GM18499 (cell line): ENCODE measurements around the gene PDE9A.
"Not testable (repeated sequence)": the region's sequence is repeated elsewhere in the genome, so short reads cannot be mapped to it uniquely, and the experiment has no call there.

ENCODE experiments used
- ATAC-seq: cut with Tn5 transposase; IDR thresholded peaks from one replicate; pipeline ENCODE4 v1.9.1; 2021; ENCODE audit warnings: moderate number of reproducible peaks; ENCODE audit not compliant: insufficient read depth, unreplicated experiment

Gene PDE9A

GRCh38 chr21:42653231-42654061, at the start of gene PDE9A:
Gene PDE9A, plus strand, starts transcription at chr21:42653621. Its CDS starts 194 bp downstream, at chr21:42653815.
- no peak for ATAC-seq

DNA sequence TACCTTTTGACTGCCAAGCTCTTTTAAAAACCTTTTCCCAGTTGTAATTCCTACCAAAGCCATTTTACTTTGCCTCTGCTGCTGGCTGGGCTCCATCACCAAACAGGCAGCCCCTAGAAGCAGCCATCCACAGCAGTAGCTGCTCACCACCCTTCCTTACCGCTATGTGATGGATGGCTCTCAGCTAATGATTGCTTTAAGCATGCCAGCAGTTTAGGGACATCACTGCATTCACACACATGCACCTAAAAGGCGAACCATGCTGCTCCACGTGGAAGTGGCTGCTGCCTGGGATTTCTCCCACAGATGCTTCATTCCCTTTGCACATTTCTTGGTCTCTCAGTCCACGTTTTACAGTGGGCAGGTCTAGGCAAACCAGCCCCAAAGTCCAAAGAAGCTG, 46.3 kb upstream of the PDE9A start:
- ATAC-seq, result no peak

DNA sequence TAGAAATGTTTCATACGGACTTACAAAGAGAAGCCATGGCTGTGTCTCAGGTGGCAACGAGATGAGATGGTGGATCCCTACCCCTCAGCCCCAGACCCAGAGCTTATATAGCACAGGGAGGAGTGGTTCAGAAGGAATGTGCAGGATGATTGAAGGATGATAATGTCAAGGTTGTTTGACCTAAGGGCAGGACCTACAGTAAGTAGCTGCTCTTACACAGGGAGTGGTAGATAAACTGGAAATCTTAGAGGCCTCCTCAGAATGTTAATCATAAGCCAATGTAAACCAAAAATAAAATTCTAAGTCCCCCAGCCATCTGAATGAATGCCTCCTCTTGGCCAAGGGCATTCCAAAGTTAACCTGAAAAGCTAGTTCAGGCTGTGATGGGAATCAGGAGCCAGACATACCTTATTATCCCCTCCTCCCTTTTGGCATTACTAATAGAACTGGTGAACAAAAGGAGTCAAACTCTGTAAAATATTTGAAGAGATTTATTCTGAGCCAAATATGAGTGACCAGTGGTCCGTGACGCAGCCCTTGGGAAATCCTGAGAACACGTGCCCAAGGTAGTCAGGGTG, 45.8 kb upstream of the PDE9A start:
- no peak for ATAC-seq

DNA sequence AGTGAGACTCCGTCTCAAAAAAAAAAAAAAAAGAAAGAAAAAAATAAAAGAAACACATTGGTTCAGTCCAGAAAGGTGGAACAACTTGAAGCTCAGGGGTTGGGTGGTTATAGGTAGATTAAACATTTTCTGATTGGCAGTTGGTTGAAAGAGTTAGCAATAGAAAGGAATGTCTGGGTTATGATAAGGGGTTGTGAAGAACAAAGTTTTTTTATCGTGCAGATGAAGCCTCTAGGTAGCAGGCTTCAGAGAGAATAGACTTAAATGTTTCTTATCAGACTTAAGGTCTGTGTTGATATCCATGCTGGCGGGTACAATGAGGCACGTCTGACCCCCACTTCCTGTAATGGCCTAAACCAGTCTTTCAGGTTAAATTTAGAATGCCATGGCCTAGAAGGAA, 45.0 kb upstream of the PDE9A start:
- ATAC-seq, result no peak

DNA sequence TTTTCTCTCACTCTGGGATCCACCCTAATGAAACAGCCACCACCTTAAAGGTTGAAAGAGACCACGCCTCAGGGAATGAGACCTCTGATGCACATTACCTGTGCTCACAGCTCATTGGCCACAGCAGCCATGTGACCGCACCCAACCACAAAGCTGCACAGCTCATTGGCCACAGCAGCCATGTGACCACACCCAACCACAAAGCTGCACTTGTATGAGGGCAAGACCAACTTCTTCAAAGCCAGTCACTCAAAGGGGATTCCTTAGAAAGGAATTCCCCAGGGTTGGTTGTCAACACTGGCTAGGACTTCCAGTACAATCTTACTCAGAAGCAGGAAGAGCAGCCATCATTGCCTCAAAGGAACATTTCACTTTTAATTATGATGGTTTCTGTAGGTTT, 43.6 kb upstream of the PDE9A start:
- ATAC-seq, result no peak

GRCh38 chr21:42611852-42612251, 41.6 kb upstream of the PDE9A start:
- no peak for ATAC-seq

DNA sequence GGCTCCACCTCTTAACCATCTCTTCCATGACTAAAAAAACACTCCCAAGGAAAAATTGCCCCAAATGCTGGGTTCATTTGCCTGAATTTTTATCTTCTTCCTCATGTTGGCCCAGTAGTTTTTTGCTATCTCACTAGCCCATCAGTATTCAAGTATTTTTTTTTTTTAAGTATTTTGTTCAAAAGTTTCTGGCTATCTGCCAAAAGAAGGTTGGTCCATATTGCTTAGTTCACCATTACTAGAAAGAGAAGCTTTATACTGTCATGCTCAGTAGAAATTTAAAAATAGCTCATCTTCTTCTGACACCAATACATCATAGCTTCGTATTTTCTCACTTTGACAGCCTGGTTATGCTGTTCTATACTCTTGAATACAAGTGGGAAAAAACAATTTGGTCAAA, 41.0 kb upstream of the PDE9A start:
- no peak for ATAC-seq

- ATAC-seq, result no peak
Measured at GRCh38 chr21:42613756-42614155, 39.7 kb upstream of the PDE9A start.

- ATAC-seq, result no peak
Measured at GRCh38 chr21:42614396-42614795, 39.0 kb upstream of the PDE9A start.

GRCh38 chr21:42614811-42615351, 38.5 kb upstream of the PDE9A start:
- ATAC-seq, result no peak

GRCh38 chr21:42615377-42615776, 38.0 kb upstream of the PDE9A start:
- ATAC-seq, result not testable (repeated sequence)

DNA sequence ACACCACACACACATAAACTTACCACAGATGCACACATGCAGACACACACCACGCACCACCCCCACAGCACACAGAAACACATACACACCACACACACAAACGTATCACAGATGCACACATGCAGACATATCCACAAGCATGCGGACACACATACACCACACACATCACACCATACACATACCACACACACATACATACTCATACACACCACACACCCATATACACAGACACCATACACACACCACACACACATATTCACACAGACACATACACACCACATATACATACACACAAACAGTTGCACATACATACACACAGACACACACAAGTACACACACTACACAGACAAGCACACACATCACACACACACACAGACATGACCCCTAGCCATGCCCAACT, 37.5 kb upstream of the PDE9A start:
- ATAC-seq, result no peak

DNA sequence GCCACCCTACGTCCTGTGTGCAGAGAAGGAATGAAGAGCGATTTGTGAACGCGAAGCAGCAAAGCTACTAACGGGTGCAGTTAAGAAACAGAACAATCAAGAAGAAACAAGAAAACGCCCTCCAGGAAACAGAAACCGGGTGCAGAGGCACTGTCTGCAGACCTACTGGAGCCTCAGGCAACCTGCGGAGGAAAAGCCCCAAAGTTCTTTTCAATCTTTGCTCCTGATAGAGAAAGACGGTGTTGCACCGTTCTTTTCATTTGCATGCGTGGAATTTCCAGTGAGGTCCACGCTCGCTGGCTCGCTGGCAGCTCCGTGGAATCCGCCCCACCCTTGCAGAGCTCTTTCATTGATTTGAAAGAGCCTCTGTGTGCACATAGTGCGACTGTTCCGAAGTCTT, 37.0 kb upstream of the PDE9A start:
- no peak for ATAC-seq

DNA sequence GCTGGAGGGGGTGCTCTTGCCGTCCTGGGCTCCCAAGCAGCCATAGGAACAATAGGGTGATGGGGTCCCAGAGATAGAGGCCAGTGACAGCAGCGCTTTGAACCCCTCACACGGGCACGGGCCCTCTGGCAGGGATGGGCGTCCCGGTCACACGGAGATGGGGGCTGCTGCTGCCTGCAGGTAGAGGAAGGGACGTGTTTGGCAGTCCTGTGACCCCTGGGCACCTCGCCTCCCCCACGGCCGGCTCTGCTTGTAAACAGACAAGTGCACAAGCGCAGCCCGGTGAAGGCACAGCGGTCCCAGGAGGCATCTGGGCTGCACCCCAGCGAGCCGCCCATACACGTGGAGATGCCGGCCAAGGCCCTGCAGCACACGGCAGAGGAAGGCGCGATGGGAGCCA, 36.5 kb upstream of the PDE9A start:
- no peak for ATAC-seq

- no peak for ATAC-seq
Measured at GRCh38 chr21:42617486-42617885, 35.9 kb upstream of the PDE9A start.

DNA sequence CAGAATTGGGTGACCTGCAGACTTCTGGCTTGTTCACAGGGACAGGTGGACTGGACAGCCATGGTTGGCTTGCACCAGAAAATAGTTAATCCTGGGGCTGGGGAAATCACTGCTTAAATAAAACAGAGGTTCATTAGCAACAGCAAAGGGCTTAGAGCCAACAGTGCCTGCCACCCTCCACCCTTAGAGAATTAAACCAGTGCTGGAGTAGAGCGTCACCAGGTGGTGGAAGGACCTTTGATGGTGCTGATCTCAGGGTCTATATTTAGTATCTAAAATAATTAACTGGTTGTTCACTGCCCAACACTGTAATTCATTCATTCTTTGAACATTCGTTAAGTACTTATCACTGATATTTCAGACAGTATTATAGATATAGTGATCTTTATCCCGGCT, 34.7 kb upstream of the PDE9A start:
- ATAC-seq, result no peak

DNA sequence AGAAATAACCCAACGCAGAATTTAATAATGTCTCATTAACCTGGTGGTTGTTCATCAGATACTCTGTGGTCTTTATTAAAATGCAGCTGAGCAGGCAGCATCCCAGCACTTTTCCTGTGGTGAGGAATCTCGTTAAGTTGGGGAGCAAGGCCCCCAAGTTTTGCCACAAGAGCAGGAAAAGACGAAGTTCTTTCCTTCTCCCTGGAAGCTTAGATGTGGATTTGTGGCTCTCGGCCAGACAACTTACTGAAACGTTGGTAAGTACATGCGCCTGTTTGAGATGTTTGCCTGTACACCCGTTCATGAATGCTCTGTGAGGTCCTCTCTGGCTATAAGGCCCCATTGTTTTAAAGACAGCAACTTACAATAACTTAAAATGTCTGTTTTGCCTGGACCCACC, 34.3 kb upstream of the PDE9A start:
- no peak for ATAC-seq

DNA sequence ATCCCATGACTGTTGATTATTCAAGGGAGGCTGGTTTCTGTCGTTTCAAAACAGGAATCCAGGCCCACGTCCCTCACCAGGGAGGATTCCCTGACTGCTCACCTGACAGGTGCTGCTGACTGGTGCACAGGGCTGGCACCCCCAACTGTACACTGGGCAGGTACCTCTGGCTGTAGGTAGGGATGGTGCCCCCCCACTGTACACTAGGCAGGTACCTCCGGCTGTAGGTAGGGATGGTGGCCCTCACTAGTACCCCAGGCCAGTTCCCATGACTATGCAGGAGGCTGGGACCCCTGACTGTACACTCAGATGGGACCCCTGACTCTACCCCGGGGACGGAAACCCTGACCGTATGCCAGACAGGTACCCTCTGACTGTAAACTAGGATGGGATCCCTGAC, 33.6 kb upstream of the PDE9A start:
- ATAC-seq, result no peak

DNA sequence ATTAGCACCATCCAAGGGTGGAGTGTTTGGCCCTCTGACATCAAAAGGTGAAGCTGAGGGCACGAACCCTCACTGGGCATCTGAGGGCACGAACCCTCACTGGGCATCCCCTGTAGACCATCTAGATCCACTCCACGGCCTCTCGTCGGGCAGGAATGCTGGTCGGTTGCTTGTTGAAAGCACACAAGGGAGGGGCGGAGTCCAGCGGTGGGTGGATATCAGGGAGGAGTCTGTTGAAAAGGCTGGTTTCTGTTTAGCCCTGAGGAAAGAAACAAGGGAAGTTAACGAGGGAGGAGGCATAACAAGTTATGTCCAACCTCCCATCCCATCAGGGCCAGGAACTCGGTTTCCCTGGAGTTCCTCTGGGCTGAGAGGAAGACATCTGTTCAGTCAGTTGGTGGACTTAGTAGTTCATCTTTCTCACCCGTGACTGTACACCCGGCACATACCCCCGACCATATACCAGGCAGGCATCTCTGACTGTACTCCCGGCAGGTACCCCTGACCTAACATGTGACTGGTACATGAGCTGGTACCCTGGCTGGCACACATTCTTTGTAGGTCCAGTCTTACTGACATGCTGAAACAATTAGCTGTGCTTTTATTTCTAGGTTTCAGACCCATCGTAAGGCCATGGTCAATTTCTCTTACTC, 32.1 kb upstream of the PDE9A start:
- no peak for ATAC-seq

- no peak for ATAC-seq
Measured at GRCh38 chr21:42621819-42622177, 31.6 kb upstream of the PDE9A start.

GRCh38 chr21:42622284-42622683, 31.1 kb upstream of the PDE9A start:
- no peak for ATAC-seq
